HepG2 (cell line): ENCODE measurements around the gene RPS6KA3. TPM values are rescaled to one million over a fixed set of nuclear protein-coding genes. Genes with fewer than 3 reads are reported as not detected.

ENCODE experiments used
- BATF2 ChIP-seq: sonication (generic); formaldehyde crosslinking; IDR thresholded peaks from 2 replicates; pipeline ENCODE4 v1.8.0; 2022; ENCODE audit warnings: mild to moderate bottlenecking, missing genetic modification reagents, moderate library complexity
- BHLHE40 ChIP-seq: IDR thresholded peaks from 2 replicates; pipeline ENCODE4 v1.6.1; 2011; ENCODE audit warnings: low read length, improper control_type of control experiment
- DPF2 ChIP-seq: sonication (generic); formaldehyde crosslinking; IDR thresholded peaks from 2 replicates; pipeline ENCODE4 v1.4.0; 2020; ENCODE audit warnings: mild to moderate bottlenecking, low read depth, missing genetic modification reagents, borderline replicate concordance
- DR1 ChIP-seq: sonication (generic); formaldehyde crosslinking; IDR thresholded peaks from 2 replicates; pipeline ENCODE4 v1.8.0; 2021; ENCODE audit warnings: mild to moderate bottlenecking, missing genetic modification reagents, inconsistent platforms
- FOXC1 ChIP-seq: sonication (generic); formaldehyde crosslinking; IDR thresholded peaks from 2 replicates; pipeline ENCODE4 v1.8.0; 2022; ENCODE audit warnings: mild to moderate bottlenecking, missing genetic modification reagents, borderline replicate concordance
- FOXP1 ChIP-seq, 2 experiments: fragments of 450-650 bp in 1 of 2; IDR thresholded peaks; 2 replicates each; pipeline ENCODE4 v1.6.1; 2017 to 2018; ENCODE audit warnings: antibody characterized with exemption in 1 of 2
- HNF4G ChIP-seq, 2 experiments: sonication (generic) in 1 of 2; formaldehyde crosslinking in 1 of 2; IDR thresholded peaks; 2 replicates each; pipeline versions ENCODE4 v1.4.0 to v1.6.1; 2011 to 2020; ENCODE audit warnings: borderline replicate concordance in 2 of 2, low read depth in 2 of 2, mild to moderate bottlenecking in 2 of 2, low read length in 1 of 2, missing genetic modification reagents in 1 of 2, moderate library complexity in 1 of 2
- KMT2A ChIP-seq: sonication (generic); formaldehyde crosslinking; IDR thresholded peaks from 2 replicates; pipeline ENCODE4 v1.4.0; 2020; ENCODE audit warnings: missing genetic modification reagents
- LCORL ChIP-seq, 2 experiments: fragments of 450-650 bp in 1 of 2; sonication (generic) in 1 of 2; formaldehyde crosslinking in 1 of 2; IDR thresholded peaks; 2 replicates each; pipeline versions ENCODE4 v1.5.0 to v1.6.1; 2017 to 2020; ENCODE audit warnings: antibody characterized with exemption in 1 of 2, missing genetic modification reagents in 1 of 2
- MED1 ChIP-seq: sonication (generic); formaldehyde crosslinking; IDR thresholded peaks from 2 replicates; pipeline ENCODE4 v1.4.0; 2020; ENCODE audit warnings: missing genetic modification reagents
- MTA1 ChIP-seq: sonication (generic); formaldehyde crosslinking; IDR thresholded peaks from 2 replicates; pipeline ENCODE4 v1.4.0; 2020; ENCODE audit warnings: missing genetic modification reagents, mild to moderate bottlenecking, borderline replicate concordance
- MTF2 ChIP-seq: sonication (generic); formaldehyde crosslinking; IDR thresholded peaks from 2 replicates; pipeline ENCODE4 v1.5.0; 2020; ENCODE audit warnings: missing genetic modification reagents, borderline replicate concordance
- MXD3 ChIP-seq: IDR thresholded peaks from 2 replicates; pipeline ENCODE4 v1.6.1; 2016; ENCODE audit warnings: mild to moderate bottlenecking, missing biosample characterization, missing genetic modification reagents
- NCOR1 ChIP-seq: fragments of 200-600 bp; sonication (generic); IDR thresholded peaks from 2 replicates; pipeline ENCODE4 v1.7.0; 2017; ENCODE audit warnings: antibody characterized with exemption, low read length, borderline replicate concordance
- PHF5A ChIP-seq: IDR thresholded peaks from one replicate; pipeline ENCODE4 v1.6.1; 2018; ENCODE audit warnings: low read depth, missing genetic modification reagents; ENCODE audit not compliant: unreplicated experiment
- SATB2 ChIP-seq: sonication (generic); formaldehyde crosslinking; IDR thresholded peaks from 2 replicates; pipeline ENCODE4 v1.5.0; 2020; ENCODE audit warnings: missing genetic modification reagents
- TCF12 ChIP-seq, 2 experiments: fragments of 450-650 bp in 1 of 2; sonication (generic) in 1 of 2; formaldehyde crosslinking in 1 of 2; IDR thresholded peaks; 2 replicates each; pipeline versions ENCODE4 v1.6.1 to v1.8.0; 2017 to 2022; ENCODE audit warnings: antibody characterized with exemption in 1 of 2, mild to moderate bottlenecking in 1 of 2, missing genetic modification reagents in 1 of 2, moderate library complexity in 1 of 2
- ZNF225 ChIP-seq: sonication (generic); formaldehyde crosslinking; IDR thresholded peaks from 2 replicates; pipeline ENCODE4 v1.4.0; 2020; ENCODE audit warnings: mild to moderate bottlenecking, missing genetic modification reagents
- ZNF280D ChIP-seq: sonication (generic); formaldehyde crosslinking; IDR thresholded peaks from 2 replicates; pipeline ENCODE4 v1.5.1; 2020; ENCODE audit warnings: mild to moderate bottlenecking, missing genetic modification reagents
- ZNF576 ChIP-seq: sonication (generic); formaldehyde crosslinking; IDR thresholded peaks from 2 replicates; pipeline ENCODE4 v1.4.0; 2020; ENCODE audit warnings: mild to moderate bottlenecking, missing genetic modification reagents
- ZNF639 ChIP-seq: conservative IDR thresholded peaks from 2 replicates; pipeline ENCODE4 v1.6.1; 2018; ENCODE audit warnings: missing genetic modification reagents
- polyA plus RNA-seq, 8 experiments: library from polyadenylated mRNA; depleted of rRNA in 3 of 8; stranded (reverse) in 7 of 8; unstranded in 1 of 8; fragments of >200 nt; fragmentation: Illumina TruSeq in 4 of 8; extraction: Trizol in 4 of 8; gene quantifications; 2 replicates each; pipeline versions ENCODE4 v1.2.1 to v1.2.3, GENCODE V29; 2011 to 2016; ENCODE audit warnings: low read depth in 4 of 8, missing spikeins in 1 of 8, mixed read lengths in 1 of 8; ENCODE audit not compliant: insufficient read depth in 1 of 8
- total RNA-seq, 5 experiments: library from RNA; depleted of rRNA; stranded (reverse); fragments of >200 nt; fragmentation: Illumina TruSeq; extraction: Trizol; gene quantifications; 2 replicates each; pipeline ENCODE4 v1.2.3, GENCODE V29; 2016; ENCODE audit warnings: low read depth in 1 of 5

RPS6KA3 gene
- total and polyA plus RNA-seq, 2 of the 13 experiments (the other 11 are each of a cell fraction or from before 2014, with no cell fraction given) = 314 to 357 TPM

GRCh38 chrX:20306668-20307067, 40.0 kb upstream of the RPS6KA3 start (continued):
- TF ChIP-seq BATF2 (CRISPR knock-in tag) = no peak
- no peak for TF ChIP-seq FOXC1
- no peak for TF ChIP-seq ZNF225 (CRISPR knock-in tag)
- TF ChIP-seq PHF5A = no peak
- TF ChIP-seq BHLHE40 = no peak
- TF ChIP-seq NCOR1 = no peak
- TF ChIP-seq MED1 (CRISPR knock-in tag) = peak; percentile 96
- no peak for TF ChIP-seq MXD3 (CRISPR knock-in tag)
- TF ChIP-seq ZNF576 = no peak
- TF ChIP-seq DPF2 = no peak; the same call in 1 of the 2 replicates
- TF ChIP-seq KMT2A (CRISPR knock-in tag) = no peak
- no peak for TF ChIP-seq MTF2 (CRISPR knock-in tag)
- no peak for TF ChIP-seq HNF4G (IDR thresholded peaks at IDR 0.05; ENCODE audit: borderline replicate concordance, low read depth, low read length)
- no peak for TF ChIP-seq HNF4G (CRISPR knock-in tag; IDR thresholded peaks at IDR 0.05; ENCODE audit: borderline replicate concordance, low read depth)
- no peak for TF ChIP-seq LCORL (IDR thresholded peaks at IDR 0.05)
- peak; percentile 57; the same call in 1 of the 2 replicates for TF ChIP-seq LCORL (CRISPR knock-in tag; IDR thresholded peaks at IDR 0.05)
- TF ChIP-seq TCF12 (IDR thresholded peaks at IDR 0.05) = no peak
- TF ChIP-seq TCF12 (CRISPR knock-in tag; IDR thresholded peaks at IDR 0.05) = no peak
- no peak for TF ChIP-seq DR1
- no peak for TF ChIP-seq SATB2
- TF ChIP-seq MTA1 (CRISPR knock-in tag) = no peak
- TF ChIP-seq FOXP1 (IDR thresholded peaks at IDR 0.05) = no peak
- peak; percentile 31; the same call in 1 of the 2 replicates for TF ChIP-seq FOXP1 (CRISPR knock-in tag; IDR thresholded peaks at IDR 0.05)
- TF ChIP-seq ZNF639 = no peak
- no peak for TF ChIP-seq ZNF280D (CRISPR knock-in tag)
